ENCODE data around the gene THSD7A.

Gene THSD7A

GRCh38 chr7:11817111-11817740 lies 14.8 kb downstream of the THSD7A start:
- DNase-seq (ENCODE audit: low read depth) = no peak

GRCh38 chr7:11811709-11812108 lies 20.3 kb downstream of the THSD7A start:
- no peak for DNase-seq (ENCODE audit: low read depth)

- DNase-seq (ENCODE audit: low read depth) = no peak
Observed at GRCh38 chr7:11810043-11810625, 21.9 kb downstream of the THSD7A start.

- DNase-seq (ENCODE audit: low read depth) = no peak
Observed at GRCh38 chr7:11807000-11807399, 25.0 kb downstream of the THSD7A start.

GRCh38 chr7:11804621-11805020 lies 27.4 kb downstream of the THSD7A start:
- no peak for DNase-seq (ENCODE audit: low read depth)

GRCh38 chr7:11795231-11795630 lies 36.8 kb downstream of the THSD7A start:
- no peak for DNase-seq (ENCODE audit: low read depth)

- DNase-seq (ENCODE audit: low read depth) = no peak
Observed at GRCh38 chr7:11792166-11792565, 39.8 kb downstream of the THSD7A start.

- DNase-seq (ENCODE audit: low read depth) = no peak
Observed at GRCh38 chr7:11788568-11788967, 43.4 kb downstream of the THSD7A start.

- no peak for DNase-seq (ENCODE audit: low read depth)
Observed at GRCh38 chr7:11787534-11787933, 44.5 kb downstream of the THSD7A start.

- no peak for DNase-seq (ENCODE audit: low read depth)
Observed at GRCh38 chr7:11786186-11786585, 45.8 kb downstream of the THSD7A start.

- DNase-seq (ENCODE audit: low read depth) = no peak
Observed at GRCh38 chr7:11784769-11785536, 47.0 kb downstream of the THSD7A start.

- no peak for DNase-seq (ENCODE audit: low read depth)
Observed at GRCh38 chr7:11779864-11780674, 51.9 kb downstream of the THSD7A start.

- no peak for DNase-seq (ENCODE audit: low read depth)
Observed at GRCh38 chr7:11776039-11776438, 56.0 kb downstream of the THSD7A start.

- DNase-seq (ENCODE audit: low read depth) = no peak
Observed at GRCh38 chr7:11775401-11775800, 56.6 kb downstream of the THSD7A start.

- DNase-seq (ENCODE audit: low read depth) = no peak
Observed at GRCh38 chr7:11768263-11768662, 63.7 kb downstream of the THSD7A start.

GRCh38 chr7:11767148-11767547 lies 64.8 kb downstream of the THSD7A start:
- no peak for DNase-seq (ENCODE audit: low read depth)

GRCh38 chr7:11760372-11760771 lies 71.6 kb downstream of the THSD7A start:
- DNase-seq (ENCODE audit: low read depth) = no peak

GRCh38 chr7:11758627-11759111 lies 73.3 kb downstream of the THSD7A start:
- DNase-seq (ENCODE audit: low read depth) = no peak

GRCh38 chr7:11757153-11757552 lies 74.8 kb downstream of the THSD7A start:
- DNase-seq (ENCODE audit: low read depth) = no peak

GRCh38 chr7:11754933-11755332 lies 77.1 kb downstream of the THSD7A start:
- no peak for DNase-seq (ENCODE audit: low read depth)

GRCh38 chr7:11754123-11754522 lies 77.9 kb downstream of the THSD7A start:
- no peak for DNase-seq (ENCODE audit: low read depth)

- DNase-seq (ENCODE audit: low read depth) = no peak
Observed at GRCh38 chr7:11753433-11753832, 78.6 kb downstream of the THSD7A start.

Data from HS-27A (cell line).